GM21619 (cell line): ENCODE measurements around the gene ARID1A.

Experiments
- ATAC-seq: cut with Tn5 transposase; IDR thresholded peaks from one replicate; pipeline ENCODE4 v1.9.1; 2021; ENCODE audit not compliant: unreplicated experiment

Gene ARID1A

DNA sequence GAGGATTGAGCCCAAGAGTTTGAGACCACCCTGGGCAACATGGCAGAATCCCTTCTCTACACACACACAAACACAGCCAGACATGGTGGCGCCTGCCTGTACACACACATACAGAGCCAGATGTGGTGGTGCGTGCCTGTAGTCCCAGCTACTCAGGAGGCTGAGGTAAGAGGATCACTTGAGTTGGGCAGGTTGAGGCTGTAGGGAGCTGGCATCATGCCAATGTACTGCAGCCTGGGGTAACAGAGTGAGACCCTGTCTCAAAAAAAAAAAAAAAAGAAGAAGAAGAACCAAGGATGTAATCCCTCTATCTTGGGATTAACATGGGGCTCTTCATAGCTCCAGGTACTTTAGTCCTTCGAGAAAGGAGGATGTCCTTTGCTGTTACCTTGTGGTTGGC is 62.5 kb downstream of the ARID1A start:
- no peak for ATAC-seq

DNA sequence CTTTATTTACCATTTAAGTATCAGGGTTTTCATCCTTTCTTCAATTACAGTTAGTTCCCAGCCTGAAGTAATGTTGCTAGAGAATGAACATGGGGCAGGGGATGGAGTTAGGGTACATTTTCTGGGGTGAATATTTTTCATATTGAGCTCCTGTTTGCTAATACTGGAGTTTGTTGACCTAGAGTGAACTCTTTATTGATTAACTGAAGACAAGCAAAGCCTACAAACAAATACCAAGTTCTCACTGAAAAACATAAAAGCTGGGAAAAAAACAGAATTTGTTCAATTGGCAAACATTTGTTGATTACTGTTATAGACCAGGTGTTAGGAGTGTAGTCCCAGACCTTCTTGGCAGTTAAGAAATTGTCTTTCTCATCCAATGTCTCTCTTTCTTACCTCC is 63.7 kb downstream of the ARID1A start:
- no peak for ATAC-seq

DNA sequence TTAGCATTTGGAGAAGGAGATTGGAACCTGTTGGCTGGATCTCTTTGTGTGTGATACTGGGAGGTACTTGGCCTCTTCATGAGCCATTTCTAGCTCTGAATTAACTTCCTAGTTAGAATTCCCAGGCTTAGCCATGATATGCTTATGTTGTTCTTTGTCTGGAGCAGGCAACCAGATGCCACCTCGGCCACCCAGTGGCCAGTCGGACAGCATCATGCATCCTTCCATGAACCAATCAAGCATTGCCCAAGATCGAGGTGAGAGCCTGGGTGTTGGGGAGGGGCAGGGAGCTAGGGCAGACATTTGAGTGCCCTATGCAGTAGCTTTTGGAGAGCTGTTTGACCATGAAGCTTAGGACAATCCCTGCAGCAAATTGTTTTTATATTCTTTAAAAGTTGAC is 65.4 kb downstream of the ARID1A start:
- ATAC-seq = no peak

DNA sequence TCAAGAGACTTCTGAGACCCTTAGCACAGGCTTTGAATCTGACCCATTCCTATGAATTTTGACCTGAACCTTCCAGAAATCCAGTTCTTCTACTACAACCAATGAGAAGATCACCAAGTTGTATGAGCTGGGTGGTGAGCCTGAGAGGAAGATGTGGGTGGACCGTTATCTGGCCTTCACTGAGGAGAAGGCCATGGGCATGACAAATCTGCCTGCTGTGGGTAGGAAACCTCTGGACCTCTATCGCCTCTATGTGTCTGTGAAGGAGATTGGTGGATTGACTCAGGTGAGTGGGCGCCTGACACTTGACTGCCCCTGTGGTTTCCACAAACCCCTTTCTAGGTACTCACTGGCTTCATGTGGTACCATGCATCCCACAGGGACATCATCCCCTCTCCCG is 71.9 kb downstream of the ARID1A start:
- ATAC-seq = no peak

DNA sequence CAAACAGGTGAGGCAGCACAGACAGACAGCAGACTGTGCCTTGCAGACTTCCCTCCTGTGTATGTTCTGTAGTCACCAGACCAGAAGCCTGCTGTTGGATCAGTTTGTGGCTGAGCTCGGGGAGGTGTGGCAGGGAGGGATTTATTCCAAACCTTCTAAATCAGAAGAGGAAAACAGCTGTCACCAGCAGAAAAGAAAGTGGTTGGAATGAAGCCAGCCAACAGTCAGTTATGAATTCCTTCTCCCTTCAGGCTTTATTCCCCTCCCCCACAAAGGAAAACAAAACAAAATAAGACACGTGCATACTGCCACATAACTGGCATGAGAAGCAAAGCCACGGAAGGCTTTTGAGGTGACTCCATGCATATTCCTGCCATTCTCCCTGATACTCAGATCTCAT is 72.9 kb downstream of the ARID1A start:
- no peak for ATAC-seq

DNA sequence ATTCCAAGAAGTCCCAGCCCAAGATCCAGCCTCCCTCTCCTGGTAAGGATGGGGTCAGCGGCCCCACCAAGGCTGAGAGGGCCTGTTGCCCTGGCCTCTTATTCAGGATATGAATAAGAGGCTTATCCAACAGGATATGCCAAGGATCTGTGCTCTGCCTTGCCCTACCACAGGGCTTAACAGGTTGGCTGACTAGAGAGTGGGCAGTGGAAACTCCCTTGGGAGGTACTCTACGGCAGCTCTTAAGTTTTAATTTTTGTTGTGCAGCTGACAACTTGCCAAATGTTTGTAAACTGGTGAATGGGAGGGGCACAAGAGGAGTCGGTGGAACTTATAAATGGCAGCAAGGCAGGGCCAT is 75.4 kb downstream of the ARID1A start:
- ATAC-seq = no peak

DNA sequence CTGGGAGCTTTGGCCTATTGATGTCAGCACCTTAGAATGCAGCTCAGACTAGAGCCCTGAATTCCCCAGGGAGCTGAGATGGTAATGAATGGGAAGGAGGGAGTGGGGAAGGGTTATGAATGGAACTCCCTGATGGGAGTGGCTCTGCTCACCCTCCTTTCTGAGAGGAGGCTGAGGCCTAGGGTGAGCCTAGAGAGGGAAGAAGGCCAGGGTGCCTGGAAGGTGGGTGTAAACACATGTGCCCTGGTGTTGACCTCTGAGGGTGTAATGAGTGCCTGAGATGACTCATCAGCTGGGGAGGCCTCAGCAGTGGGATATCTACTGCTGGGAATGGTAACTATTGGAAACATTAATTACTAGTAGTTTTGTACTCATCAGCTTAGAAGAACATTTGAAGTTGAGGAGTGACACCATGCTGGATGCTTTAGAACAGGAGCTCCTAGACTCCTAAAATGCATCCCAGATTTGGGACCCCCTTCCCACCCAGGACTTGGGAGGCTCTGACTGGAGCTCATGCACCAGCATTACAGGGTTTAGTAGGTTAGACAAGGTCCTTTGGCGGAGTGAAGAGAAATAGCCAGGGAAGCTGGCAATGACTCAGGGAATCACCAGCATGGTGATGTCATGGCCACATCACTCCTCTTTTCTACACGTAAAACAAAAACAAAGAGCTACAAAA is 76.0 kb downstream of the ARID1A start:
- no peak for ATAC-seq

DNA sequence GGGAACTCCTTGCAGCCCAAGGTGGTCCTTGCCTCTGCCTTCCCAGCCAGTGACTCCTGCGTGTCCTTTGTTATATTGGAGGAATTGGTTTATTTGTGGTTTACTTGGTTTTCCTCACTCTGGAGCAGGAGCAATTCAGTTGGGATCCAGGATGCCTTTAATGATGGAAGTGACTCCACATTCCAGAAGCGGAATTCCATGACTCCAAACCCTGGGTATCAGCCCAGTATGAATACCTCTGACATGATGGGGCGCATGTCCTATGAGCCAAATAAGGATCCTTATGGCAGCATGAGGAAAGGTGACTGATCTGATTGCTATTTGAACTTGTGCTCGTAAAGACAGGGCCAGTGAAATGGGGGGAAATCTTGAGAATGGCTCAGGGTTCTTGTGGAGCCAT is 76.9 kb downstream of the ARID1A start:
- ATAC-seq = no peak

DNA sequence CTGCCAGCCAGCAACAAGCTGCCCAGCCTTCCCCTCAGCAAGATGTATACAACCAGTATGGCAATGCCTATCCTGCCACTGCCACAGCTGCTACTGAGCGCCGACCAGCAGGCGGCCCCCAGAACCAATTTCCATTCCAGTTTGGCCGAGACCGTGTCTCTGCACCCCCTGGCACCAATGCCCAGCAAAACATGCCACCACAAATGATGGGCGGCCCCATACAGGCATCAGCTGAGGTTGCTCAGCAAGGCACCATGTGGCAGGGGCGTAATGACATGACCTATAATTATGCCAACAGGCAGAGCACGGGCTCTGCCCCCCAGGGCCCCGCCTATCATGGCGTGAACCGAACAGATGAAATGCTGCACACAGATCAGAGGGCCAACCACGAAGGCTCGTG is 78.6 kb downstream of the ARID1A start:
- no peak for ATAC-seq

DNA sequence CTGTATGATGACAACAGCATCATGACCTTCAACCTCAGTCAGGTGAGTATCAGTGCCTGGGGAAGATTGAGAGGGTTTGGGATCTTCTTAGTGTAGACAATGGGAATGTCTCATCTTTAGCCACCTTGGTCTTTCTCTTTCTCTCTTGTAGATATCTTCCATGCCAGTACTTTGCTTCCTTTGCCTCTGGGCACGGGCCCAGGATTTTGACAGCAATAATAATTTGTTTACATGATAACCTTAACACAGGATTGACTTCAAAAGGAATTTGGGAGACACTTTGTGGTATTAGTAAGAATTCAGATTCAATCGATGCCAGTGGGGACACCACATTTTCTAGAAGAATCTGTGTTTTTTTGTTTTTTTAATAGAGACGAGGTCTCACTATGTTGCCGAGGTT is 79.9 kb downstream of the ARID1A start:
- no peak for ATAC-seq

DNA sequence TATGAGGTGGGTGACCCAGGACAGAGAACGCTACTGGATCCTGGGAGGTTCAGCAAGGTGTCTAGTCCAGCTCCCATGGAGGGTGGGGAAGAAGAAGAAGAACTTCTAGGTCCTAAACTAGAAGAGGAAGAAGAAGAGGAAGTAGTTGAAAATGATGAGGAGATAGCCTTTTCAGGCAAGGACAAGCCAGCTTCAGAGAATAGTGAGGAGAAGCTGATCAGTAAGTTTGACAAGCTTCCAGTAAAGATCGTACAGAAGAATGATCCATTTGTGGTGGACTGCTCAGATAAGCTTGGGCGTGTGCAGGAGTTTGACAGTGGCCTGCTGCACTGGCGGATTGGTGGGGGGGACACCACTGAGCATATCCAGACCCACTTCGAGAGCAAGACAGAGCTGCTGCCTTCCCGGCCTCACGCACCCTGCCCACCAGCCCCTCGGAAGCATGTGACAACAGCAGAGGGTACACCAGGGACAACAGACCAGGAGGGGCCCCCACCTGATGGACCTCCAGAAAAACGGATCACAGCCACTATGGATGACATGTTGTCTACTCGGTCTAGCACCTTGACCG is 83.4 kb downstream of the ARID1A start:
- ATAC-seq = no peak

DNA sequence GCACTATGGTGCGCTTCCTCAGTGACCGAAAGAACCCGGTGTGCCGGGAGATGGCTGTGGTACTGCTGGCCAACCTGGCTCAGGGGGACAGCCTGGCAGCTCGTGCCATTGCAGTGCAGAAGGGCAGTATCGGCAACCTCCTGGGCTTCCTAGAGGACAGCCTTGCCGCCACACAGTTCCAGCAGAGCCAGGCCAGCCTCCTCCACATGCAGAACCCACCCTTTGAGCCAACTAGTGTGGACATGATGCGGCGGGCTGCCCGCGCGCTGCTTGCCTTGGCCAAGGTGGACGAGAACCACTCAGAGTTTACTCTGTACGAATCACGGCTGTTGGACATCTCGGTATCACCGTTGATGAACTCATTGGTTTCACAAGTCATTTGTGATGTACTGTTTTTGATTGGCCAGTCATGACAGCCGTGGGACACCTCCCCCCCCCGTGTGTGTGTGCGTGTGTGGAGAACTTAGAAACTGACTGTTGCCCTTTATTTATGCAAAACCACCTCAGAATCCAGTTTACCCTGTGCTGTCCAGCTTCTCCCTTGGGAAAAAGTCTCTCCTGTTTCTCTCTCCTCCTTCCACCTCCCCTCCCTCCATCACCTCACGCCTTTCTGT is 84.6 kb downstream of the ARID1A start:
- ATAC-seq = no peak

DNA sequence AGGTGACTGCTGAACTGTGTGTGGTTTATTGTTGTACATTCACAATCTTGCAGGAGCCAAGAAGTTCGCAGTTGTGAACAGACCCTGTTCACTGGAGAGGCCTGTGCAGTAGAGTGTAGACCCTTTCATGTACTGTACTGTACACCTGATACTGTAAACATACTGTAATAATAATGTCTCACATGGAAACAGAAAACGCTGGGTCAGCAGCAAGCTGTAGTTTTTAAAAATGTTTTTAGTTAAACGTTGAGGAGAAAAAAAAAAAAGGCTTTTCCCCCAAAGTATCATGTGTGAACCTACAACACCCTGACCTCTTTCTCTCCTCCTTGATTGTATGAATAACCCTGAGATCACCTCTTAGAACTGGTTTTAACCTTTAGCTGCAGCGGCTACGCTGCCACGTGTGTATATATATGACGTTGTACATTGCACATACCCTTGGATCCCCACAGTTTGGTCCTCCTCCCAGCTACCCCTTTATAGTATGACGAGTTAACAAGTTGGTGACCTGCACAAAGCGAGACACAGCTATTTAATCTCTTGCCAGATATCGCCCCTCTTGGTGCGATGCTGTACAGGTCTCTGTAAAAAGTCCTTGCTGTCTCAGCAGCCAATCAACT is 85.5 kb downstream of the ARID1A start:
- no peak for ATAC-seq

DNA sequence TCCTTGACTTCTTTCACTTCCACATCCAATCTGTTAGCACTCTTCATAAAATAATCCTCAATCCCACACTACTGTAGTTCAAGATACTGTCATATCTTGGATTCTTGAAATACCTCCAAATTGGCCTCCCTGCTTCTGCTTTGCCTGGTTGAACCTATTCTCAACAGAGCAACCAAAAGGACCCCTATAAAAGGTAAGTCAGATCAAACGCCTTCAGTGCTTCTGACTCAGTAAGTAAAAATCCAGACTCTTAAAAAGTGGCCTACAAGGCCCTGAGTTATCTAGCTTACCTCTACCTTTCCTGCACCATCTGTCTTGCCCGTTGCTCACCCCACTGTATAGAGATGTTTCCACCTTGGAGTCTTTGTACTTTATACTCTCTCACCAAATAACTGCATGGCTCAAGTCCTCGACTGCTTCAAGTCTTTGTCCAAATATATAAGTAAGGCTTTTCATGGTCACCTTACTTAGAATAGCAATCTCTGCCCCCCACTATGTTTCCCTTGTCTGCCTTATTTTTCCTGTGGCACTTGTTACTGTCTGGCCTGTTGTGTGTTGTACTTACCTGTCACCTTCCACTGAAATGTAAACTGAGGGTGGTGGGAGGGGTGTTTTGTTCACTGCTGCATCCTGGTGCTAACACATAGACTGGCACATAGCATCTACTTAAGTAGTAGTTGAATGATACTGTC is 86.9 kb downstream of the ARID1A start:
- ATAC-seq = no peak

DNA sequence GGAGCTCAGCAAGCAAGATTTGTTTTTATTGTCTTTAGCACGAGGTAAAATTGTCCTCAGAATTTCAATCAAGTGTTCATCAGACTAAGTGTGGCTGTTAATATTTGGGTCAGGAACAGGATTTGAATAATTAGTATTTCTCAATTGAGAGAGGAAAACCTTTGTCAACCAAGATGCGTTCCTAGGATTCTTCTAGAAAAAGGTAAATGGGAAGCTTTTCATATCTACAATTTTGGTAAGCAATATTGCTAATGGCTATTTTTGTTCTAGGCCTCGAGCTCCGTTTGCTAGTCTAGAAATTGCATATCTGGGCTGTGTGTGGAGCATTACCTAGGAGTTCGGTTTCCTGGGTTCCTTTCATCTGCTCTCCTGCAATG is 87.8 kb downstream of the ARID1A start:
- no peak for ATAC-seq

DNA sequence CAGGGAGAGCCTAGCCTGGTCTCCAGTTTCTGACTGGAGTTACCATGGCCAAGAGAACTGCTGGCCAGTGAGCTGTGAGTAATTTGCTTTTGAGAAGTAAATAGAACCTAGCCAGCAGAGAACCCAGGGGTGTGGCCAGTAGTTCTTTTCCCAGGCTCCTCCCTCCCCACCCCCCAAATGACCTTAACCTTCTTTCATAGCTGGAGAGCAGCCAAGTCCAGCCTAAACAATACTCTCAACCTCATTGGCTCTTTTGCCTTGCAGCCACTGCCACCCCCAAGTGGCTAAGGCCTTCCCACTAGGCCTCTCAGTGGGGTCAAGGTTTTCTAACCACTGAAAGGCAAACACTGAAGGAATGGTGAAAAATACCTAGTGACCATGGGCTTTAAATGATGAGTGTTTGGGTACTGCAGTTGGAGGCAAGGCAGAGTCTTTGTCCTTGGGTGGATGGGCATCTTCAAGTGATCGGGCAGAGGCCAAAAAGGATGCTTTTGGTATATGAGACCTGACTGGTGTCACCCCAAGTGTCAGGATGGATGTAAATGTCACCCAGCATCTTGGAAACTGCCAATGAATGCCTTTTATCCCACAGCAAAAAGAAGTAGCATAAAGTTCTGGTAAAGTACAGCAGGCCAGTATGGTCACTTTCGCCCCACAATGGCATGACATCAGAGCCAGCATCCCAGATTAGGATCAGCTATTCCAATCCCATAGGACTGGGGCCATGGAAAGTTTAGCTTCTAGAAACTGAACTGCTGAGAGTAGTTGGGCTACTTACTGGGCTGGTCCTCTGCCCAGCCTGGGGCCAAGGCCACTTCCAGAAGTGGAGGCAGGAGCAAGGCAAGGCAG is 88.4 kb downstream of the ARID1A start:
- ATAC-seq = no peak

DNA sequence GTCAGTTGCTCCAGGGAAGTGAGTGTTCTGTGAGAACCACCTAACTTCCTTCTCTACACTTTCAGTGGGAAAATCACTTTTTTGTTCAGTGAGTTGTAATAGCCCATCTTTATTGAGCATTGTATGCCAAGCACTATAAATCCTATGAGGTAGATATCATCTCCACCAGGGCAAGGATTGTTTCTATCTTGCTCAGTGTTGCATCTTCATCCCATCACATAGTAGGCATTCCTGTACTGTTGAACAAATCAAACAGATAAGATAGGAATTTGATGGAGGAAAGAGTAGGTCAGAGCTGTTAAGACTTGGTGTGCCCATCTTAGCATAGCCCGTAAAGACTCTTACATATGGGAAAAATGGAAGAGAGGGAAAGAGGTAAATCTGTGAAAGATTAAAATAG is 89.1 kb downstream of the ARID1A start:
- no peak for ATAC-seq

DNA sequence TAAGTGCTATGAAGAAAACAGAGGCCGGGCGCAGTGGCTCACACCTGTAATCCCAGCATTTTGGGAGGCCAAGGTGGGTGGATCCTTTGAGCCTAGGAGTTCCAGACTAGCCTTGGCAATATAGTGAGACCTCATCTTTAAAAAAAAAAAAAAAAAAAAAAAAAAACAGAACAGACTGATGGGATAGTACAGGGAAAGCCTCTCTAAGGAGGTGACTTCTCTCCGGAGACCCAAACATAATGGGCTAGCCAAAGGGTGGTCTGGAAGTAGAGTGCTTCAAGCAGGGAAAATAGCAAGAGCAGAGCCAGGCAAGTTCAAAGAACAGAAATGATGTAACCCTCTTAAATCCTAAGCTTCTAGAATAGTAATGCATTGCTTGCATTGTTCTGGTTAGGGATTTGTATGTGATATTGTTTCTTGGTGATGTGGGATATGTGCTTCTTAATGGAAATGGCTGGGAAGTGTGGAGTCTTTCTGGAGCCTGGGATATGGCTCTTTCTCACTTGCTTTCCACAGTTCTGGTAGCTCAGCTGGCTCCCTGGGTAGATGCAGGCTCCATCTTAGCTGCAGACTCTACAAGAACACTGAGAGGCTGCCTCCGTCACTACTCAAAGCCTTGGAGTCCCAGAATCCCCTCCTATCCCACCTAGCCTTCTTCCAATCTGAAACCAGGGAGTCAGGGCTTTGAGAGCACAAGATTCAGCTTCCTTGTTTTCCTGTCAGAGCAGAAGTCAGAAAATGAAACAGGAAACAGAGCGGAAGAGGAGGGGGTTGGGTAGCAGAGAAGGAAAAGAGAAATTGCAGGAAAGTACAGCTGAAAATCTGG is 90.0 kb downstream of the ARID1A start:
- no peak for ATAC-seq

DNA sequence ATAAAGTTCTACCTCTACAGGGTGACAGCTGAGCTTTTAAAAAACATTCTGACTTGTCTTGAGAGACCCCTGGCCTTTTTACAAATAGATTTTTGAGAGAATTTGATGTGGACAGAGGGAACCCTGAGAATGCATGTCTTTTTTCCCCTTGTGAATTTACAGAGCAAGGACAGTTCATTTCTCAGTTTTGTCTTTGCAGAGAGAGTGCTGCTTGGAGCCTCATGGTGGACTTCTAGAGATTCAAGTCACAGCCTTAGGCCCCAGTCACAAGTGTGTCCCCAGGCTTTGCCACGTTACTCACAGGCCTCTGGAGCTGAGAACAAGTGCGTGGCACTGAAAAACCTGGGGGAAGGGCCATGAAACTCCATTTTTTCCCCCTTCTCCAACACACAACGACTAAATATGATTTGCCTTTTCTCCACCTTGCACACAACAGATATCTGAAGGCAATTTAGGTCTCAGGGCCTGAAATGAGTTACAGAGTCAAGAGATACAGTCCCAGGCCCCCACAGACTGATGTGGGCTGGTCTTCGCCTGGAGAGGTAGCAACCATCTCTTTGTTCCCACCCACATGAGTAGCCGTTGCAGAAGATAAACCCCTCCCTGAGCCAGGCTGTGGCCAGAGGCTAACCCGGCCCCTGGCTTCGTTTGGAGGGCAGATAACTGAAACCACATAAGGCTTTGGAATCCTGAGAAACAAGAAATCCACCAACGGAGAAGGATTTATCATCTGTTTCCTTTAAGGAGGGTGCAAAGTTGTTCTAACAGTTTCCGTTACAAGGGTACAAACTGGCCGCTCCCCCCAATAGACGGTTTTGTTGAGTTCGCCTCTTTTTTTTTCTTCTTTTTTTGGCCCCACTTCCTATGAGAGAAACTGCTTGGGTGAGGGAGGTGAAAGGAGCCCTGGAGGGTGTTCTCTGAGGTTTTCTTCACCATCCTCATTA is 90.9 kb downstream of the ARID1A start:
- no peak for ATAC-seq
